Activated CD4-positive, CD25-positive, alpha-beta regulatory T cell treated with anti-CD3 and anti-CD28 coated beads, Interleukin-2, amount 50 U/mL, for 16 hours (primary cell): ENCODE data around the gene GNA14.
"Not testable (repeated sequence)": the region's sequence is repeated elsewhere in the genome, so short reads cannot be mapped to it uniquely, and the experiment has no call there.

ENCODE experiments used
- DNase-seq: peaks from one replicate; pipeline ENCODE4 v3.0.0-alpha.2; 2020; ENCODE audit warnings: low read depth, low spot score

Gene GNA14

DNA sequence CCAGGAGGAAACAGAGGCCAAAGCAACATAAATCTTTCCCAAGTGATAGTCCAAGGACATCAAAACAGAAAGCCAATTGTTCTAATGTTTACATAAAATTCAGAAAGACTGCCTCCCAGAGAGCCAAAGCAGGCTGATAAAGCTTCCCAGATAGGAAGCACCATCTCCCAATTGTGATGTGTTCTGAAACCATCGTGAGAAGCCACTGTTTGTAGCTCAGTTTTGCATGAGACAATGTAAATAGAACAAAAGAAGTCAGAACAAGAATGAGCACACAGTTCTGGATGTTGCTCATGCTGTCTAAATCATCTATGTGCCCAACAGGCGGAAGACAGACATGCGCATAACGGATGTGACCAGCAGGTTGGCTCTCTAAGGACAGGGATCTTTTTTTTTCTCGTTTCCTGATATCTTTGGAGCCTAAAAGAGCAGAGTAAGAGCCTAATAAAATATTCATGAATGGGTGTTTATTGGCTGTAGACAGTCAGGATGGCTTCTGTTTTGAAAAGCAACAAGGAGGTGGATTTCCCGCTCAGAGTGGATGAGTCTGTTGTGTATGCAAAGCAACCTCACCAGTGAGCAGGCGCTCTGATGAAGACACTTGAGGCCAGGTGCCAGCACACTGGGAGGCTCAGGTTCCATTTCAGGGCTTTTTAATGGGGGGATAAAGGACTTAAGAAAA, 113.6 kb downstream of the GNA14 start:
- no peak for DNase-seq

DNA sequence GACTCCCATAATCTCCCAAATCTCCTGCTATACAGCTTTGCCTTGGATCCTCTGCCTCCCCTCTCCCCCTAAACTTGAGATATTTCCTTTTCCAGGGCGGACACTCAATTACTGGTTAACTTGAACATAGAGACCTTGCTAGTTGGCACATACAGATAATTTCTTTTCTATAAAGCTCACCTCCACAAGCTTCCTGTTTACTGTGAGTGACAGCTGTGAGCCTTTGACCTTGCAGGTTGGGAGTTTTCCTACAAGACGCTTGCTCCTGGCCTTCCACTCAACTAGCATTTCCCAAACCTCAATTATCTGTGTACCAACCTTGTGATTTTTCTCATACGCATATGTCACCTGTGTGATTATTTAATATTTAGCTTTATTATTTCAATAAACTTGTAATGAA, 114.5 kb downstream of the GNA14 start:
- DNase-seq = no peak

DNA sequence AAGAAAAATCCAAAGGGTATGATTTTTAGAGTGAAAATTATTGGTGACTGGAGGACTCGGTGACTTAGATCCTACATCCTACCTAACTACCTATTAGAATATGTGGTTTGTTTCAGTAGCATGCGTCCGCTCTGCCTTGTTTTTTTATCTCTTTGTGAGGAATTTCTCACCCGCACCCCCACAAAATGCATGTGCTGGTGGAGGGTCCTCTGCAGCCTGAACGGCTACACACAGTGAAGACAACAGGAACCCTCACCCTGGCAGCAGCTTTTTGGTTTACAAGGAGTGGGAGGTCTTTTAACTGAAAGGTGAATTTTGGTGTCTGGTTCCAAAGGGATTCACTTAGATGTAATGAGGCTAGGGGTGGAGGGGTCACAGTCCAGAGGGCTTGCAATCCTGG, 115.5 kb downstream of the GNA14 start:
- no peak for DNase-seq

DNA sequence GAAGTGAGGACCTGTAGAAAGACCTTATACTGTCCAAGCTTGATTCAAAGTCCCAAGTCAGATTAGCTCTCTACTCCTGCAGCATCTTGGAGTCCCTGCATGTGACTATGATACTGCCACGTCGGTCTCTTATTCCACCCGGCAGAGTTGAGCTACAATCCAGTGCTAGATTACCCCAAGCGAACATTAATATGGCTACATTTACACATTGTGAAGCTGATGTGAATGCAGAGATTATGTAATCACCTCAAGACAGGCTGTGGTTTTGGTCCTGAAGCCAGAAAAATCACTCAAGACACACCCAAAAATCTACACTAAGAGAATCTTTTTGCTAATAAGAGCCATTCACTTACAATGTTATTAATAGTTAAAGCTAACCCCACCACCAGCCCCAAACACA, 116.7 kb downstream of the GNA14 start:
- DNase-seq = no peak

DNA sequence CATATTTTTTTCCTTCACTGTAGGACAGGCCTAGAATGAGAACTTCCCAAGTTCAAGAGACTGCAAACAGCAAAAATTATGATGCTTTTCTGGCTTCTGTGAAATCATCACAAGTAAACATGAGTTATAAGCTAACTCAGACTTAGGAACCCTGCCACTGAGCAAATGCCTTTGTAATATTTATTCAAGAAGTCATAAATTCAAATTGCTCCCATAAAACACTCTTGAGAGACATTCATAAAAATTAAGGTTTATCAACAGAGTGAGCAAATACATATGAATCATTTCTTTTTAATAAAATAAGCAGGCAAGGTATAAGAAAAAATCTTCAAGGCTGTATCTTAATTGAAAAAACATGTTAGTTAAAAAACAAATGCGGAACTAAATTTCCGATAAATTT, 124.2 kb downstream of the GNA14 start:
- no peak for DNase-seq

DNA sequence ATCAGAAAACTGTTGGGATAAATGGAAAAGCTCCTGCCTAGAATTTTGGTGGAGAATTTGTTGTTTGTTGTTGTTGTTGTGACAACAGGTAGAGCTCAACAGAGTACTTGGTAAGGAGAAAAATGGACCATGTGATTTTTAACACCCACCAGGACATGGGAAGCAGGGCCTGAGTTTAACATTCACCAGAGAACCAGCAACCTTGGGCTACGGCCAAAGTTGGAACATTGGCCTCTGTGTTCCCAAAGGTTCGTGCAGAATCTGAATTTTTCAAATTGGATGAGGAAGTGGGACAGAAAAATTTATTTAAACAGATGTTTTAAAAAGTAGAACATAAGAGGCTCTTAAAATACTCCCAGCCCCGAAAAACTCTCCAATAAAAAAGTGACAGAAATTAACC, 127.0 kb downstream of the GNA14 start:
- no peak for DNase-seq

DNA sequence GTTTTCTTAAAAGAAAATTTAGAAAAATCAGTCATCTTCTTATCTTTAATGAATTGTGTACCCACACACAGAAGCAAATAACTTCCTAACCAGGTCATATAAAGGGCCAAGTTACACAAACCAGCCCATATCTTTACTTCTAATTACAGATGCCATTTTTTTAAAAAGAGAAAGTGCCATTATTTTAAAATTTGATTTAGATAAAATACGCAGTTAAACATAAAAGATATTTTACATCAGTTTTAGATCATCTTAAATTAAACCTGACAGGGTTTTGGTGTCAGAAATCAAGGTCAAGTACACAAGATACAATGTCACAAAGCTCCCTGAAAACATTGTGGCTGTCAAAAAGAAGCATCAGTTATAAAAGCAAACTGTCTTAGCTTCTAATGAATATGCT, 129.4 kb downstream of the GNA14 start:
- no peak for DNase-seq

DNA sequence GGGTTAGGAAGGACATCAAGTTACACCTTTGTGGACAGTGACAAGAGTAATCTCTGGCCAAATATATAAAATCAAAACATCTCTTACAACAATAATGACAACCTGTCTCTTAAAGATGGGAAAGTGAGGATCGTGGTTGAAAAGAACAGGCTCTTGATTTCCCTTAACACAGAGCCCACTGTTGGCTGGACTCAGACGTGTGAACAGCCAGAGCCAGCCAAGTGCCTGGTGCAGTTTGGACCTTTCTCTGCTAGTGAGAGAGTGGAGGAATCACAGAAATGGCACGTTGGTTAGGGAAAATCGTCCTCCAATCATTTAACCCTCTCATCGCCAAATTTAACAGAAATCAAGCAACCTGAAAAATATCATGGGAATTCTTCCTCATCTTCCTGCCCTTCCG, 131.3 kb downstream of the GNA14 start:
- DNase-seq = no peak

DNA sequence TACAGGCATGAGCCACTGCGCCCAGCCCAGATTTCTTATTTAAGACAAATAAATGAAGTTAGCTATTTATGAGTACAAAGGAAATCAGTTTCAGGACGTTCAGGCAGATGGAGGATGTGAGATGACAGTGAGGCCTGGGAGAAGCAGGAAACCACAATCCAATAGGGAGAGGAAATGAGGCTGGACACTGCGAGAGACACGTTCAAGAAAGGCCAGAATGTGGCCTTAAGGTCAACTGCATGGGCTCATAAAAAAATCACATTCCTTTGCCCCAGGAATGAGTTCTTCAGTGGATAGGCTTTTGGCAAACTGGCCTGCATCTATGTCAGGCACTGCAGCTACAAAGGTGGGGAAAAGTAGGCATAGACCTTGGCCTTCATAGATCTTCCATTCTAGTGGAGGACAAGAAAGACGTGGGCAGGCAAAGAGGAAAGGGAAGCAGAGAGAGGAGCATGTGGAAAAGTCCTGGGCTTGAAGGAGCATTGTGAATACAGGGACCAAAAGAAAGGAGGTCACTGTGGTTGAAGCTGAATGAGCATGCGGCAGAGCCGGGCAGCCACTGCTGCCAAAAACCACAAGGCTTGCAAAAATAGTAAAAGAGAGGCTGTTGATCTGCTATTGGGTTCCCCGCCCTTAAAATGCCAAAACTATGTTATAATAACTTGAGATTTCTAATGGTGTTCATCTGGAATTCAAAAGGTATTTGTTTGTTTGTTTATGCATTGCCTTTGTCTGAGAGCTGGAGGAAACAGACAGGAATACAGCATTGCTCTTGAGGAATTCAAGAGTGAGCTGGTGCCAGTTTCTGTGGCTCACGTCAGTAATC, 133.0 kb downstream of the GNA14 start:
- DNase-seq = no peak

DNA sequence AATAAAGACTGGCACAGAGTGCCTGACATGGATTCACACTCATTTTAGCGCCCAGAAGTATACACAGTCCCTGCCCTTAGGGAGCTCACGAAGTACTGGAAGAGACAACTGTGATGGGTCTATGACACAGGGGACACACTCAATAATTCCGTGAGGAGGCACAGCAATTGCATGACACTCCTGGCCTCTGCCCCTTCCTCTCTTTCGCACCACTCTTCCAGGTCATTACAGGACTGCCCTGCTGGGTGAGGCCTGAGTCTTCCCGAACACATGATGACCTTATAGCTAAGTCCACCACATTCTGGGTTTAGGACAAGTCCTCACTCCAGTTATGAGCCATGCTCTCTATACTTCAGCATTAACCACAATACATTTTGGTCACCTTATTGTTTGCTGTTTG, 134.7 kb downstream of the GNA14 start:
- no peak for DNase-seq

DNA sequence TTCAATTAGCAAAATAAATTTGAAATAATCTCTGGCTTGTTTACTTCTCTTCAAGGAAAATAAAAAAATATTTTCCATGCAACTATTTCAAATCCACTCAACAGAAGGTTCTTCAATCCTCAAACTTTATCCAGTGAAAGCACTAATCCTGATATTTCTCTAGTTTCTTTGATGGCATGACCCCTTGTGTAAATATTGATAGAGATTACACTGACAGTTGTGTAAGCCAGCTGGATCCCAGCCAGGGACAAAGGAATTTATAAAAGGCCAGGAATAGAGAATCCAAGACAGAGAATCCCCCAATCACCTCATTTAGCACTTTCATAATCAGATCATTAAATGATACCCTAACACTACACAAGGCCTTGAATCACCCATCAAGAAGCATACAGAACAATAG, 135.2 kb downstream of the GNA14 start:
- no peak for DNase-seq

DNA sequence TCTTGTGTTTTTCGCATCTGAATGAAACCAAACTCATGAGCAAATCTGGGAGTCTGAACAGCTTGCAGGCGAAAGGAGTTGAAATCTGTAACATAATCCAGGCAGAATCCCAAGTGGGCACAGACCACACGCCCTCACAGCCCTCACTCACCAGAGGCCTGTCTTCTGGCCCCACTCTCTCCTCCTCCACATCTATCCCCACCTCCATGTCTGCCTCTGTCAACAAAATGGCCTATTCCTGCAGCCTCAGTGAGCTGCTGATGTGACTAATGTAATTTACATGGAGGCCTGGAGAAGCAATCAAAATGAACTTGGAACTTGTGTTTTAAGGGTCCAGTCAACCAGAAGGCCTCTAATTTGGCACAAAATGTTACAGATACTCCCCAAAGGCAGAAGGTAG, 136.6 kb downstream of the GNA14 start:
- no peak for DNase-seq

DNA sequence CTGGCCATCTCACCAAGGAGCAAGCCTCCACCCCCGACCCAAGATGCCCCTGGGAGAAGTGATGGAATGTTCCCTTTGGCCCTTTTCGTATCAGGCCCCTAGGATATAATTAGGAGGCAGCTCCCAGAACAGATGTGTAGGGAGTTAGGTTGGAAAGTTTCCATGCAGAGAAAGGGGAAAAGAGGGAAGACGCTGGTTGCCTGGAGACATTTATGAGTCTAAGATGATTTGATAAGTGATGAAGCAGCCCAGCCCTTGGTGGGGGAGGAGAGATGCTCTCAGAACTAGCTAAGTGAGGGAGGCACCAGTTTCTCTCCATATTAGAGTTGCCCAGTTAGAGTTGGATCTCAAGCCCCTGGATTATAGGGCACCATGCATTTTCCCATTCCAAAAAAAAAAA, 137.5 kb downstream of the GNA14 start:
- DNase-seq = no peak

DNA sequence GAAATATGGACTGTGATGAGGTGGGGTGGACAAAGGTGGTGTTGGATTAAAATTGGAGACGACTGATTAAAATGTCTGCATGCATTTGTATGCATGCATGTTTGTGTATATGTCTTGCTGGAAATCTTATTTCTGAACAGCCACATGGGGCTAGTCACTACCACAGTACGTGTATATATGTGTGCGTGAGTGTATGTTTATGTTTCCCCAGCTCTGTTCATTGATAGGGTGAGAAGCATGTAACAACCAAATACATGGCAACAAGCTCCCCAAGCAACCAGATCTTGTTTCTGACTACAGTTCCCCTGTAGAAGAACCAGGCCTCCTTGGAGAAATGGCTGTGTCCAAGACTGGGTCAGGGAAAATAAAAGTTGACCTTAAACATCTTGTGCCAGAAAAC, 139.7 kb downstream of the GNA14 start:
- DNase-seq = no peak

DNA sequence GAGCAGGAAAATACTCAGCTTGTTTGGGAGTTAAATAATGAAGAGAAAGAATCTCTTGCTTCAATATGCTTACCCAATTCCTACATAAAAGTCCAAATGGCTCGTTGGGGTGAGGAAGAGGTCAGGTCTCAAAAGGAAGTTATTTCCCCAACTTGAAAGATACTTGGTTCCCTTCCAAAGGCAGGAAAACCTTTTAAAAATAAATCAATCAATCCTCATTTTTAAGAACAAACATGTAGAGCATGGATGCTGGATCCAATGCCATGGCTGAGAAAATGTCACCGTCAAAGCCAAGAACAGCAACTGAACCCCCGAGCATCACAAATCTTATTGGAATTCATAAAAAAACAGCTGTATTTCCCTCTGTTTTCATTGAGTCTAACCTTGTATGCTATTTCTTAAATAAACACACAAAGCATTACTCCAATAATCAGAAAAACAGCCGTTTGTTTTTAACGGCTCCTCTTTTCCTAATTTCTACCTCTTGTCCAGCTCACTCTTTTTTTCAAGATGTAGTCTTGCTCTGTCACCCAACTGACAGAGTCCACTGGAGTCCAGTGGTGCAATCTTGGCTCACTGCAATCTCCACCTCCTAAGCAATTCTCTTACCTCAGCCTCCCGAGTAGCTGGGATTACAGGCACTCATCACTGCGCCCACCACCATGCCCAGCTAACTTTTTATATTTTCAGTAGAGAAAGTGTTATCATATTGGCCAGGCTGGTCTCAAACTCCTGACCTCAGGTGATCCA, 140.7 kb downstream of the GNA14 start:
- DNase-seq = no peak

DNA sequence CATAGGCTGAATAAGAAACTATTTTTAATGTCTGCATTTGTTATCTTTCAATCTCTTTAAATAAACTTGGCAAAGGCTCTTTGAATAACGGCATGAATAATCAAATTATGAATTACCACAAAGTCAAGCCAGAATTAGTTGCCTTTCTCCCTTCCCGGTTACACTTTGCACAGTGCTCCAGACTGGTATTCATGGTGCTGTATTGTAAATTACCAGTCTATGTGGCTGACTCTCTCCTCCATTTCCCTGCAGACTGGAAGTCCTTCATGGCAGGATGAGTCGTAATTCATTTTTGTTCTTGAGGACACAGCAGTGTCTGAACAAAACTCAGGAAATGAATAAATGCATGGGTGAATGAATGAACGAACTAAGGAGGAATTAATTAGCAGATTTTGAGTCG, 142.9 kb downstream of the GNA14 start:
- no peak for DNase-seq

DNA sequence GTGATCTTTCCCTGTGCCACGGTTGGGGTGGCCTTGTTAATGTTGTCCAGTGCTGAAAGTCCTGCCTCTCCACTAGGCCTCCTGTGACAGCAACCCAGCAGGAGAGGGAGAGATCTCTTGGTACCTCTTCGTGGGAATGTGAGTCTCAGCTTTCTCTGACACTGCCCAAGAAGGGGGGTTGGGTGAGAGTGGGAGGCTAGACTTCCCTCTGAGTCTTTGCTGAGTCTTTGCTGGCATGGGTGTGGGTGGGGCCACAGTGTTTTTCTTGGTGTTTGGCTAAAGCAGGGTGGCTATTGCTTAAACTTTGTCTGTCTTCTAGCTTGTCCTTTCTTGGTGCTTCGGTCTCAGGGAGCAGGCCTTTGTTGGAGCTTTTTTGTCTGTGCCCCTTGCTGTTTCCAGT, 145.6 kb downstream of the GNA14 start:
- no peak for DNase-seq

DNA sequence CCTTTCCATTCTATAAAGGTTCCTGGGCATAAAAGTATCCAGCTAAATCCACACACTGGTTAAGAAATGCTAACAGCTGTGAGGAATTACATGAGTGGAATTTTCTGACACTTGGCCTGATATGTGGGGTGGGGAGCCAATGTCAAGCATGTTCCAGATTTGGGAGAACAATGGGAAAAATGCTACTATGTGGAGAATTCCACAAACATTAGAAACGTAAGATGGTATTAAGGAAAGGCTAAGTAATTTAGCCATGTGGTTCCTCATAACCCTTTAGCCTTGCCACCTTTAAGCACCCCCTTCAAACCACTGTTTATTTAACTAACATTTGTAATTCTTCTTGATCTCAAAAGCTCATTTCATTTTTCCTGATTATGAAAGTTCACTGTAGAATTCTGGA, 149.2 kb downstream of the GNA14 start:
- no peak for DNase-seq

DNA sequence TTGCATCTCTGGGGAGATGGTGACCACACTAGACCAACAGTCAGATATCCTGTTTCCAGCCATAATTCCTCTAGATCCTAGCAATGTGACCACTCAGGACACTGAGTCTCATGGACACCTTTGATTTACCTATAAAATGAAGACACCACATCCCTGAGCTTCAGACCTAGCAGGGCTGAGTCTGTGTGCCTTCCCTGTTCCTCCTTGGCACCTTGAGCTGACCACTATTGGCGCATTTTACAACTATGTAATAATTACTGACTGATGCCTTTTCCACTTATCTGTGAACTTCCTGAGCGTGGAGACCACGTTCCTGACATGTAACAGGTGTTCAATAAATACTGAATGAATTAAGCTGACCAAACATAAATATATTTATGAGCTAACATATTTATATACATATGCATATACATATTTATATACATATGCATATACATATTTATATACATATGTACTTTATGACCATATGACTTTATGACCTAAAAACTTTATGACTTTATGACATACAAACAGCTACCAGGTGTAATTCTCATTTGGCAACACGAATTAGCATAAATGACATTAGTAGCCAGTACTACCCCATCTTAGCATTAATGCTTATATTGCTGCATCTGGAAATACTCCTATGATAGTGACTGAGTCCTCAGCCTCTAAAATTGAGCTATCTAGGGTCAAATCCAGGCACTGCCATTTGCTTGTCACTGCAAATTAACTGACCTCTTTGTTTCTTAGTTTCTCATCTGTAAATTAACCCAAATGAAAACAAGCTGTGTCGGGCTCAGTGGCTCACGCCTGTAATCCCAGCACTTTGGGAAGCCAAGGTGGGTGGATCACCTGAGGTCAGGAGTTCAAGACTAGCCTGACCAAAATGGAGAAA, 150.6 kb downstream of the GNA14 start:
- no peak for DNase-seq

DNA sequence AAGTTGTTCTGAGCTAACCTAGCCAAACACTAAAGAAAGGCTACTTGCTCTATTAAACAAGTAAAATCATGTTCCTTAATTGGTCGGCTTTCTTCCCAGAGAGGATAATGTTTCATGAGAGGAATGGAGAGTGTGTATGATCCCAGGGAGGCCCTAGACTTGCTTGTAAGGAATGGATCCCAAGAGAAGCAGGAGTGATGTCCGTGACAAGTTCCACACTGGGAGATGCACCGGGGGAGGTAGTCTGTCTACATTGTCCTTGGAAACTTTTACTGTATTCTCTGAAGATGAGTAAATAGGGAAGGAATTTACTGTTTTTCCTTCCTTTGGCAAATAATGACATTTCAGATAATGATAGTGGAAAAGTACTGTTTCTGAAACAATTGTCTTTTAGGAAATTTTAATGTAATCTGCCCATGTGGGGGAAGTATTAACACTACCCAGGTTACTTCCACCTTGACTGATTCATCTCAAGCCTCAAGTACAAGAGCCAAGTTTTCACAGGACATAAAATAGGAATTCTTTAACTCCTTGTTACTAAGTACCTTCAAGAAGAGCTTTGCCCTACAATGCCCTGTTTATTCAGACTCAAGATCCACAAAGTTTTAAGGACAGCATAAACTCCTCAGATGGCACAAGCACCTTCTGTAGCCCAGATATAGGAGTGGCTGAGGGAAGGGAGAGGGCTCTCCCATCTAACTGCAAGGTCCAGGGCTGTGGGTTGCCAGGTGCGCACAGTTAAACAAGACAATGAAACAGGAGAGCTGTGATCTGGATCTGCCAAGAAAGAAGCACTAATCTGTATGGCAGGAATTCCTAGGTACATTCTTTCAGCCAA, 152.1 kb downstream of the GNA14 start:
- DNase-seq = no peak

DNA sequence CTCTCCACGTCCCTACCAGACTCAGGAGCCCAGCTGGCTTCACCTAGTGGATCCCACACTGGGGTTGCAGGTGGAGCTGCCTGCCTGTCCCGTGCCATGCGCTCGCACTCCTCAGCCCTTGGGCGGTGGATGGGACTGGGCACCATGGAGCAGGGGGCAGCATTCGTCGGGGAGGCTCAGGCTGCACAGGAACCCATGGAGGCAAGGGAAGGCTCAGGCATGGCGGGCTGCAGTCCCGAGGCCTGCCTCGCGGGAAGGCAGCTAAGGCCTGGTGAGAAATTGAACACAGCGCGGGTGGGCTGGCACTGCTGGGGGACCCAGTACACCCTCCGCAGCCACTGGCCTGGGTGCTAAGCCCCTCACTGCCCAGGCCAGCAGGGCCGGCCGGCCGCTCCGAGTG, 157.8 kb downstream of the GNA14 start:
- not testable (repeated sequence) for DNase-seq
